NCI-H2227 (cell line): ENCODE data around the gene CXCL17.

ENCODE experiments used
- DNase-seq: peaks from one replicate; lab custom pipeline; 2025; ENCODE audit not compliant: unreplicated experiment; lab: John Stamatoyannopoulos, UW

Gene CXCL17

DNA sequence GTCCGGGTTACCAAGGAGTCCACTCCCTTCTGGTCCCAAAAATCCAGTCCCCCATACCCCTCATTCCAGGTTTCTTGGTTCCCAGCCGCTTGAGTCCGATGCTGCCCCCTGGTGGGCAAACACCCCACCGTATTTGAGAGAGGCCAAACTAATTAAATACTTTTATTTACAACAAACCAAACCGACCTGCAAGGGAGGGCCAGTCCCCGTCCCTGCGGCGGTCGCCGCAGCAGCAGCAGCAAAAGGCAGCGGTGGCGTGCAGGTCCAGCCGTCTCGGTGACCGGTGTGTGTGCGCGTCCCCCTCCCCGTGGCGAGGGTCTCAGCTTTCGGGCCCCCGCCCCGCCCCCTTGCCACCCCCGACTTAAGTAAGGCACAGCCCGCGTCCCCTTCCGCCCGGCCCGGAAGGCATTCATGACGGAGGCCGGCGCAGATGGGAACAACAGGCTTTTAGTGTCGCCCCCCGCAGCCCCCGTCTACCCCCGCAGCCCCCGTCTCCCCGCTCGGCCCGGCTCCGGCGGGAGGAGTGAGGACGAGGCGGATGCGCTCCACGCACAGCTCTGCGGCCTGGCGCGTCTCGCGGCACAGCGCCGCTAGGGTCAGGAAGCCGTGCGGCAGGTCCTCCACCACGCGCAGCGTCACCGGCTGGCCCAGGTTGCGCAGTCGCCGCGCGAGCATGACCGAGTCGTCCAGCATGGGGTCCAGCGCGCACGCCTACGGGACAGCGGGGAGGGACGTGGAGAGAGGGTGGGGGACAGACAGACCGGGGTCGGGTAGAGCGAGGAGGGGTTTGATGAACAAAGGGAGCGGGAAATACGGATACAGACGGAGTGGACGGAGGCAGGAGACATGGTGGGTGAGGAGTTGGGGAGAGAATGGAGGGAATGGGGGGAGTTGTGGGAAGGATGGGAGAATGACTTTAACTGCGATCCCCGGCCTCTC lies 41.1 kb downstream of the CXCL17 start:
- DNase-seq: peak; percentile 94

DNA sequence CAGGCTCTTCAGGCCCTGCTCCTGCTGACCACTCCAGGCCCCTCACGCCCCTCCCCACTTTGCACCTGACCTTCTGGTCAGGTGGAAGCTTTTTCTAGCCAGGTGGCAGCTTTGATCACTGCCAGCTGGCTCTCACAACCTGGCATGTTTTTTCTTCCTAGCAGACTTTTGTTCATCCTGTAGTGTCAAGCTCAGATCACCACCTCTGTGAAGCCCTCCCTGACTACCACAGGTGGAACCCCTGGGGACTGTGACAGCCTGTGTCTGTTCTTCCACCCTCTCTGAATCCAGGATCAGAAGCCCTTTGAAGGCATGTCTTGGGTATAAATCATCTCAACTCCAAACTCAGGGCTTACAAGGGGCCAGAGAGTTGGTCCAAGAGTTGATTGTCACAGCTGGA lies 42.3 kb downstream of the CXCL17 start:
- no peak for DNase-seq

DNA sequence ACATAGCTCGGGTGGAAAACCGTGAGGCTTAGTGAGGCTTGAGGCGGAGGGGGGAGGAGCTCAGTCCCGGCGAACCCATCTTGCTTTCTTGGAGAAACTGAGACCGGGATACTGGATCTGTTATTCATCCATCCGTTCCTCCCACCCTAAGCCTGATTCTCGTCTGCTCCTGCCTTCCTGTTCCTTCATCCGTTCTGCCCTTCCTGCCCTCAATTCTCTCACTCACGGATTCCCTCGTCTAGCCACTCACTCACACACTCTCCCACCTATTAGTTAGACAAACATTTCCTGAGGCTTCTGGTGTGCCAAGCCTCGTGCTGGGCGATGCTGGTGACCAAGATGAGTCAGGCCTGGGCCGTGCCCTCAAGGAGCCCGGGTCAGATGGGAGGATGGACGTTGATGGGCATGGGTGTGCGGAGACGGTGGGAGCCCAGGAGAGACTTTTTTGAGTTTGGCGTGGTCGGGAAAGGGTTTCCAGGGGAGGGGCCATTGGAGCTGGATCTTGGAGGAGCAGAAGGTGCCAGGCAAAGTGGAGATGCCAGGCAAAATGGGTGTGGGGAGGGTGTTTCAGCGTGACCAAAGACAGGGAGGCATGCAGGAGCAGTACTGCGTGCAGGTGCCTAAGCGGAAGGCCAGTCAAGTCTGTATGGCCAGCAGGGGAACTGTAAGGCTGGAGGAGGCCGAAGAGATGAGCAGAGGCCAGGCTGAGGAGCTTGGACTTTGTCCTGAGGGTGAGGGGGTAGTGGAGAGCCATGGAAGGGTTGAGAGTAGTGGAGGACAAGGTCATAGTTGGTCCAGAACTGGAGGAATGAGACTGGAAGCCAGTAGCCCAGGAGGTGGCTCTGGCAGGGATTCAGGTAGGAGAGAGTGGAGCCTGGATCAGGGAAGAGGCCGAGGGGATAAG lies 45.2 kb downstream of the CXCL17 start:
- DNase-seq: peak; percentile 75

DNA sequence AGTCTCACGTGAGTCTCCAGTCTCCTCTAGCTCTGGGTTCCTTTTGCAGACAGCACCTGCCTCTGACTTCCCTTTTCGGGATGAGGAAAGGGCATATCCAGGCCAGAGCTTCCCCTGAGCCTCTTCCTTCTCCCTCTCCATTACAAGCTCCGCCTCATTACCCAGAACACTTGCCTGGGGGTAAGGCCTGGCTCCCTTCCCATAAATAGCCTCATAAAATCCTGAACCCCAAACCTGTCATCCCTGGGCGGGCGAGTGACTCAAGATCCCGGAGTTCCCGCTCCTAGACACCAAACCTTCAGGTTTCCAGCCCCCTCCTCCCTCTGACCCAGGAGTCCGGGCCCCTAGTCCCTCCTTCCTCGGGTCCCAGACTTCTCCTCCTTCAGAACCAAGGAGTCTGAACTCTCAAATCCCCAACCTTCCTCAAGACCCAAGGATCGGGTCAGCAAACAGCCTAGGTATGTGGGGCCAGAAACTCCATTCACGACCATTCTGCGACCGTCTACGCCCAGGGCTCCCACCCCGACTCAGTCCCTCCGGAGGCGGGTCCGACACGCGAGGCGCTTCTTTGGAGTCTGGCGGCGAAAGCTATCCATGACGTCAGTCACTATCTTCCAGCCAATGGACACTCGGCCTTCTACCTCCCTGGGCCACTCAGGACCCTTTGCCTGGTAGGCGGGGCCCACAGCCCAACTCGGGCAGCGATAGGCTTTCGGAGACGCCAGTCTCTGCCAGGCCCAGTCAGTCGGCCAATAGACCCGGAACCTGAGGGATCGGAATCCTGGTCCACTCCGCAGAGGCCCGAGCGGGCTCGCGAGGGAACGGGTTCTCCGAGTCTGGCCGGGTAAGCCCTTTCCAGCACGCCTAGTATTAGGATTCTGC lies 46.1 kb downstream of the CXCL17 start:
- DNase-seq: peak; percentile 100

DNA sequence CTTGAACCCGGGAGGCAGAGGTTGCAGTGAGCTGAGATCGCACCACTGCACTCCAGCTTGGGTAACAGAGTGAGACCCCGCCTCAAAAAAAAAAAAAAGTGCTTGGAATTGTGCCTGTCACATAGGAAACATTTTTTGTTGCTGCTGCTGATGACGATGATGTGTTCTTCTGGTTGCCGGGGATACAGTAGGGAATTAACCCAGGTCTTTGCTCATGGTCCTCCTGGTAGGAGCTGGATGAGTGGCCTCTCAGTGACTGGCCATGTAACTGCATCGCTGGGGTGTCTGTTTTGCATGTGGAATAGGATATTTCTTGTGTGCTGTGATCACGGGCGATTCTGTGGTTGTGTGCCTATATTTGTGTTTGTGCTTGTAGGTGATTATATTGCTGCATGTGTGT lies 48.0 kb downstream of the CXCL17 start:
- no peak for DNase-seq

DNA sequence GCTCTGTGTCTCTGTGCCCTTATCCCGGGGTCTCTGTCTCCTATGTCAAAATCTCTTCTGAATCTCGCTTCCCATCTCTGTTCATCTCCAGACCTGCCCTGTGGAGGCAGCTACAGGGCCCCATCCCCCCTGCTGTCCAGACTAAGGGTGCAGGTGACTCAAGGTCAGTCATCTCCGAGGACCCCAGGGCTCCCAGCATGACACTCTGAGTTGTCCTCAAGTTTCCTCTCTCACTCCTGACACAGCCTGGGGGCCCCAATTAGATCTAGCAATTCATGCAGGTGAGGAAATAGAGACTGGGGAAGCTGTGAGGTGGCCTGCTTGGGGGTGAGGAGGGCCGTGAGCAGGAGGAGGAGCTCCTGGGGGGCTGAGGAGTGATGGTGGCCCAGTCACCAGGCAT lies 50.6 kb downstream of the CXCL17 start:
- DNase-seq: no peak

DNA sequence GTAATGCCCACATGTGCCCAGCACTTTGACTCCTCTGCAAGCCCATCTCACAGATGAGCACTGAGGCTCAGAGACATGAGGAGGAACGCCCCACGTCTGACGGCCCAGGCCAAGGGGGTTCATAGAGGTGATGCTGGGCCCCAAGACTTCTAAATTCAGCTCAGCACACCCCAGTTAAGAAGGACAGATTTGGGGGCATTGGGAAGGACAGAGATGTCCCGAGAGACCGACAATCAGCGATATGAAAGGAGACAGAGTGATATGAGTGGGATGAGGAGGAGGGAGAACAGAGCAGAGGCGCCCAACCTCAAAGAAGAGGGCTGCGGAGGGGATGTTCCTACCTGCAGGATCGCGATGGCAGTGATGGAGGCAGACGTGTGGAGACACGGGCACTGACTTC lies 52.8 kb downstream of the CXCL17 start, which contains the start of gene CNFN:
Gene CNFN, minus strand, starts transcription at position 399 of the 400 bp plus-strand sequence. CDS start 1,260 bp downstream, outside the sequence.
- DNase-seq: no peak

DNA sequence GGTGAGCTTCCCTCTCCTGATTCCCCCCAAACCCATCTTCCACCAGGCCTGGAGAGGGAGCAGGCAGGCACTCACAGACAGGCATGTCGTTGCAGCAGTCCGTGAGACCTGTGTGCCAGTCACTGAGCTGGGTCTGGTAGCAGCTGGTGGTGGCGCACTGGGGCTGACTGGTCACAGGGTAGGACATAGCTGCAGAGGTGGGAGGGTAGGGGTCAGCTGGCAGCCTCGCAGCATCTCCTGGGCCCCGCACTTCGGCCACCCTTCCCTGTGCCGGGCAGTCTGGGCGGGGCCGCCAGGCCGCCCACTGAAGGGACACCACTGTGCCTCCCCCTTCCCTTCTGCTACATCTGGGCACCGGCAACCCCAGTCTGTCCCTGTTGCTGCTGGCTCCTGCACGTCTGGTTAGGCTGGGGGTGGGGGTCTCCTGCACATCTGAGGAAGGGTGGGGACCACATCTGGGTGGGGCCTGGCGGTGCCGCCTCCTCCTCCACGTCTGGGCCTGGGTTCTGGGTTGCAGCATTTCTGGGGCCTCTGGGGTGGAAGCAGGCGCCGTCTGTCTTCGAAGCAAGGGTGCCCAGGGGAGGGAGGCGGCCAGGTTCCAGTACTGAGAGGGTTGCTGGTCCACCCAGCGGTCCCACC lies 53.8 kb downstream of the CXCL17 start:
- DNase-seq: no peak

DNA sequence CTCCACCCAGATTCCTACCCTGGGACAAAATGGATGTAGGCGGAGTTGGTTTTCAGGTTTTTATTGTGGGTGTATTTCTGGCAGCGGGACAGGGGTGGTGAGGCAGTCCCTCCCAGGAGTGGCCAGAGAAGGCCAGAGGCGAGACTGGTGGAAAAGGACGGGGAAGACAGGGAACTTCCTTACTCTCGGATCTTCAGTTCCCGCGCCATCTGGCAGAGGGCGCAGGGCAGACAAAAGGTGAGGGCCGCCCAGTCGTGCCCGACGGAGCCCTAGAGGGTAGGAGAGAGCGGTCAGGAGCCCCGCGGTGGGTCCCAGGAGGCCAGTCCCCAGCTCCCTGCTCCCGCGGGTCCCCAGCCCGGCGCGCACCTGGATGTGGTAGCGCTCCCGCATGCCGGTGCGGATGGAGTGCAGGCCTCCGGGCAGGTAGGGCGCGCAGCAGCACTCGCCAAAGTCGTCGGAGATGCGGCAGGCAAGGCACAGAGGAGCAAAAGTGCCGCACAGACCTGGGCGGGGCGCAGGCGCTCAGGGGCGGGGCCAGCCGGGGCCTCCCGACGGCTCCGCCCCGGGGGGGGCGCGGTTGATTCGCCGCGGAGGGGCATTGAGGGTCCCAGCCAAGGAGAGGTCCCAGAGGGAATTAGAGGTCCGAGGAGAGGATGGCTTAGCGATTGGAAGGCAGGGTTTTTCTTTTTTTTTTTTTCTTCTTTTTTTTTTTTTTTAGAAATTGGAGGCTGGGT lies 55.6 kb downstream of the CXCL17 start:
- DNase-seq: peak; percentile 95

DNA sequence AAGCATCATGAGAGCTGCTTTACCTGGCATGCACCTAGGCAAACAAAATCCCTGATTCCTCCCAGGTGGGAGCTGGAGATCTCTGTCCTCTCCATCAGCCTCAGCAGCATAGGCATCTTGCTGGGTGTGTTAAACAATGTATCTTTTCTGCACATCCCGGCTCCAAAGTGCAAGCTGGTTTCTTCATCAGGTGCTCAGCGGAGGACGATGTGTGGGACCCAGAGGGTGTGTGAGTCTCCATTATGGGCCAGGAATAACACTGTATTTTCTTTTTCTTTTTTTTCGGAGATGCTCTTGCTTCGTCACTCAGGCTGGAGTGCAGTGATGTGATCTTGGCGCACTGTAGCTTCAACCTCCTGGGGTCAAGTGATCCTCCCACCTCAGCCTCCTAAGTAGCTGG lies 62.6 kb downstream of the CXCL17 start:
- no peak for DNase-seq
